WTC11 (cell line): ENCODE measurements around the gene SCUBE1. TPM values are rescaled to one million over a fixed set of nuclear protein-coding genes. Genes with fewer than 3 reads are reported as not detected.

Experiments used
- ATAC-seq: fragments of 200-7000 bp; cut with Tn5 transposase; 2 replicates; pipeline ENCODE4 v1.10.0; 2021; ENCODE audit warnings: mild to moderate bottlenecking, moderate library complexity
- CTCF ChIA-PET: fragments of 300-600 bp; sonication (Branson Sonifier 250); formaldehyde crosslinking; loops from one replicate; lab custom pipeline; 2021; ENCODE audit warnings: antibody characterized with exemption; lab: Charles Lee
- POLR2A ChIA-PET: fragments of 350-600 bp; sonication (Branson Sonifier 250); formaldehyde crosslinking; loops from one replicate; lab custom pipeline; 2021; ENCODE audit warnings: antibody characterized with exemption; lab: Charles Lee
- DNase-seq: peaks from one replicate; pipeline ENCODE4 v3.0.0; 2021; ENCODE audit warnings: low spot score
- H3K27ac Mint-ChIP-seq: 2 replicates; pipeline ENCODE4 v1.8.0; 2021; ENCODE audit warnings: mixed read lengths
- H3K27me3 Mint-ChIP-seq: 2 replicates; pipeline ENCODE4 v1.8.0; 2021; ENCODE audit warnings: low read depth, mild to moderate bottlenecking, moderate library complexity, mixed read lengths
- H3K36me3 Mint-ChIP-seq: 2 replicates; pipeline ENCODE4 v1.8.0; 2021; ENCODE audit warnings: mixed read lengths
- H3K4me1 Mint-ChIP-seq: 2 replicates; pipeline ENCODE4 v1.8.0; 2022; ENCODE audit warnings: mixed read lengths
- H3K4me3 Mint-ChIP-seq: 2 replicates; pipeline ENCODE4 v1.8.0; 2021; ENCODE audit warnings: mild to moderate bottlenecking, moderate library complexity, mixed read lengths
- H3K9me3 Mint-ChIP-seq: 2 replicates; pipeline ENCODE4 v1.8.0; 2021; ENCODE audit warnings: mixed read lengths
- ARID4B ChIP-seq: sonication (generic); formaldehyde crosslinking; IDR thresholded peaks from 2 replicates; pipeline ENCODE4 v1.8.0; 2023; ENCODE audit warnings: missing genetic modification reagents, mild to moderate bottlenecking, borderline replicate concordance
- CREM ChIP-seq: sonication (generic); formaldehyde crosslinking; IDR thresholded peaks from 2 replicates; pipeline ENCODE4 v1.8.1; 2022; ENCODE audit warnings: mild to moderate bottlenecking, missing genetic modification reagents, moderate library complexity
- FOXK1 ChIP-seq: sonication (generic); formaldehyde crosslinking; IDR thresholded peaks from 2 replicates; pipeline ENCODE4 v1.8.0; 2022; ENCODE audit warnings: mild to moderate bottlenecking, moderate library complexity, missing genetic modification reagents
- JAZF1 ChIP-seq: fragments of 250-450 bp; sonication (Bioruptor Pico); IDR thresholded peaks from 2 replicates; pipeline ENCODE4 v1.9.0; 2021; ENCODE audit warnings: moderate library complexity, mild to moderate bottlenecking, inconsistent platforms
- MLX ChIP-seq: sonication (generic); formaldehyde crosslinking; IDR thresholded peaks from 2 replicates; pipeline ENCODE4 v1.8.1; 2023; ENCODE audit warnings: mild to moderate bottlenecking, missing genetic modification reagents, moderate library complexity
- MYBL2 ChIP-seq: sonication (generic); formaldehyde crosslinking; IDR thresholded peaks from 2 replicates; pipeline ENCODE4 v1.8.1; 2023; ENCODE audit warnings: mild to moderate bottlenecking, moderate library complexity, missing genetic modification reagents
- PRRX2 ChIP-seq: fragments of 250-450 bp; sonication (Bioruptor Pico); IDR thresholded peaks from 2 replicates; pipeline ENCODE4 v1.8.0; 2021; ENCODE audit warnings: mild to moderate bottlenecking
- USF2 ChIP-seq: sonication (generic); formaldehyde crosslinking; IDR thresholded peaks from 2 replicates; pipeline ENCODE4 v1.8.1; 2023; ENCODE audit warnings: mild to moderate bottlenecking, missing genetic modification reagents, moderate library complexity
- ZNF532 ChIP-seq: fragments of 250-450 bp; sonication (Bioruptor Pico); IDR thresholded peaks from 2 replicates; pipeline ENCODE4 v1.9.0; 2021; ENCODE audit warnings: mild to moderate bottlenecking, borderline replicate concordance
- ZNF671 ChIP-seq: fragments of 250-450 bp; sonication (Bioruptor Pico); IDR thresholded peaks from 2 replicates; pipeline ENCODE4 v1.8.0; 2021; ENCODE audit warnings: mild to moderate bottlenecking
- total RNA-seq: library from RNA; stranded (reverse); gene quantifications from 3 replicates; pipeline ENCODE4 v1.2.3, GENCODE V29; 2021
- TF ChIP-seq, protein P1 (sequence below): sonication (generic); formaldehyde crosslinking; conservative IDR thresholded peaks from 2 replicates; pipeline ENCODE4 v1.8.1; 2022; ENCODE audit warnings: mild to moderate bottlenecking, missing genetic modification reagents
- TF ChIP-seq, protein P2 (sequence below): sonication (generic); formaldehyde crosslinking; IDR thresholded peaks from 2 replicates; pipeline ENCODE4 v1.8.0; 2022; ENCODE audit warnings: mild to moderate bottlenecking, missing genetic modification reagents
- TF ChIP-seq, protein P3 (sequence below): sonication (generic); formaldehyde crosslinking; IDR thresholded peaks from 2 replicates; pipeline ENCODE4 v1.8.0; 2023; ENCODE audit warnings: missing genetic modification reagents
- TF ChIP-seq, protein P4 (sequence below): sonication (generic); formaldehyde crosslinking; IDR thresholded peaks from 2 replicates; pipeline ENCODE4 v1.8.0; 2022; ENCODE audit warnings: mild to moderate bottlenecking, missing genetic modification reagents
- TF ChIP-seq, protein P5 (sequence below): fragments of 250-450 bp; sonication (Bioruptor Pico); IDR thresholded peaks from 2 replicates; pipeline ENCODE4 v1.9.0; 2021; ENCODE audit warnings: mild to moderate bottlenecking

The SCUBE1 gene
- total RNA-seq, 1 experiment from 2014 or later: 6.9 TPM

- CTCF ChIA-PET: interaction anchor here (1.6 kb wide), 1 partner anchor 47 kb away, joined by 5 read pairs; no protein-coding TSS in a partner anchor
- H3K27me3 Mint-ChIP-seq: no peaks in the 10 kb centered on the region
- ATAC-seq: no peak
- H3K4me3 Mint-ChIP-seq: no peak overlapping the region
- no peak for TF ChIP-seq MLX
- H3K4me1 Mint-ChIP-seq: peaks cover 18% of the 10 kb centered on the region
- POLR2A ChIA-PET: no interaction called here
- peaks cover 42% of the 10 kb centered on the region for H3K36me3 Mint-ChIP-seq
- no peaks in the 10 kb centered on the region for H3K9me3 Mint-ChIP-seq
- H3K27ac Mint-ChIP-seq: peak overlapping the region; percentile 86; the same call in 1 of the 2 replicates
- DNase-seq: no peak
Observed at GRCh38 chr22:43181321-43182076, 161.7 kb downstream of the SCUBE1 start.

DNA sequence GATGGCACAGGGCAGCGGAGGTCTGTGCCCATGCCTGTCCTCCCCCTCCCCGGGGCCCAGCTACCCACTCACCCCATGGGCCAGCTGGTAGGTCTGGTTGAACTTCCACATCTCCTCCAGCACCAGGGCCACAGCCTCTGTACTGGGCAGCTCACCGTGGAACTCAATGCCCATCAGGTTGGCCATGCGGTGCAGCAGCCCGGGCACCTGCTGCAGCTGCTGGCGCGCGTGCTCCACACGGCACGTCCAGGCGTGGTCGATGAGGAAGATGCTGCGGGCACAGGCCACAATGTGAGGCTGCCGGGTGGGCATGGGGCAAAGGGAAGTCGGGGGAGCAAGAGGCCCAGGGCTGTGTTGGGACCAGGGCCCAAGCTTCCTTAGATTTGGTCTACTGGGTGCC is 162.5 kb downstream of the SCUBE1 start:
- Mint-ChIP-seq H3K27me3 (no peaks in the 10 kb centered on the region), H3K9me3 (no peaks in the 10 kb centered on the region), H3K27ac (no peak overlapping the region), H3K36me3 (peaks cover 47% of the 10 kb centered on the region), H3K4me1 (peaks cover 17% of the 10 kb centered on the region)
- ChIA-PET CTCF (interaction anchor here (1.6 kb wide), 1 partner anchor 47 kb away, joined by 5 read pairs; no protein-coding TSS in a partner anchor), POLR2A (no interaction called here)
- no peak for ATAC-seq
- TF ChIP-seq FOXK1 (no peak), CREM (CRISPR knock-in tag) (no peak)
- TF ChIP-seq, protein P1, sequence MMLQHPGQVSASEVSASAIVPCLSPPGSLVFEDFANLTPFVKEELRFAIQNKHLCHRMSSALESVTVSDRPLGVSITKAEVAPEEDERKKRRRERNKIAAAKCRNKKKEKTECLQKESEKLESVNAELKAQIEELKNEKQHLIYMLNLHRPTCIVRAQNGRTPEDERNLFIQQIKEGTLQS (CRISPR knock-in tag): no peak
- TF ChIP-seq, all 79 proteins: peak for 0
- DNase-seq: no peak
- no peak overlapping the region for H3K4me3 Mint-ChIP-seq

GRCh38 chr22:43179911-43180195 is 163.3 kb downstream of the SCUBE1 start:
- H3K9me3 Mint-ChIP-seq: no peaks in the 10 kb centered on the region
- ATAC-seq (no peak), DNase-seq (no peak)
- no peak overlapping the region for H3K27ac Mint-ChIP-seq
- CTCF ChIA-PET: no interaction called here
- peaks cover 10% of the 10 kb centered on the region for H3K4me1 Mint-ChIP-seq
- peaks cover 47% of the 10 kb centered on the region for H3K36me3 Mint-ChIP-seq
- no peak overlapping the region for H3K4me3 Mint-ChIP-seq
- POLR2A ChIA-PET: no interaction called here
- H3K27me3 Mint-ChIP-seq: no peaks in the 10 kb centered on the region
- TF ChIP-seq, protein P2, sequence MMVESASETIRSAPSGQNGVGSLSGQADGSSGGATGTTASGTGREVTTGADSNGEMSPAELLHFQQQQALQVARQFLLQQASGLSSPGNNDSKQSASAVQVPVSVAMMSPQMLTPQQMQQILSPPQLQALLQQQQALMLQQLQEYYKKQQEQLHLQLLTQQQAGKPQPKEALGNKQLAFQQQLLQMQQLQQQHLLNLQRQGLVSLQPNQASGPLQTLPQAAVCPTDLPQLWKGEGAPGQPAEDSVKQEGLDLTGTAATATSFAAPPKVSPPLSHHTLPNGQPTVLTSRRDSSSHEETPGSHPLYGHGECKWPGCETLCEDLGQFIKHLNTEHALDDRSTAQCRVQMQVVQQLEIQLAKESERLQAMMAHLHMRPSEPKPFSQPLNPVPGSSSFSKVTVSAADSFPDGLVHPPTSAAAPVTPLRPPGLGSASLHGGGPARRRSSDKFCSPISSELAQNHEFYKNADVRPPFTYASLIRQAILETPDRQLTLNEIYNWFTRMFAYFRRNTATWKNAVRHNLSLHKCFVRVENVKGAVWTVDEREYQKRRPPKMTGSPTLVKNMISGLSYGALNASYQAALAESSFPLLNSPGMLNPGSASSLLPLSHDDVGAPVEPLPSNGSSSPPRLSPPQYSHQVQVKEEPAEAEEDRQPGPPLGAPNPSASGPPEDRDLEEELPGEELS (CRISPR knock-in tag): no peak
- TF ChIP-seq, protein P3, sequence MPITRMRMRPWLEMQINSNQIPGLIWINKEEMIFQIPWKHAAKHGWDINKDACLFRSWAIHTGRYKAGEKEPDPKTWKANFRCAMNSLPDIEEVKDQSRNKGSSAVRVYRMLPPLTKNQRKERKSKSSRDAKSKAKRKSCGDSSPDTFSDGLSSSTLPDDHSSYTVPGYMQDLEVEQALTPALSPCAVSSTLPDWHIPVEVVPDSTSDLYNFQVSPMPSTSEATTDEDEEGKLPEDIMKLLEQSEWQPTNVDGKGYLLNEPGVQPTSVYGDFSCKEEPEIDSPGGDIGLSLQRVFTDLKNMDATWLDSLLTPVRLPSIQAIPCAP (CRISPR knock-in tag): no peak
- TF ChIP-seq, protein P1 (CRISPR knock-in tag): no peak
- TF ChIP-seq ZNF671 (CRISPR knock-in tag): no peak
- no peak for TF ChIP-seq ARID4B (CRISPR knock-in tag)
- TF ChIP-seq, protein P4, sequence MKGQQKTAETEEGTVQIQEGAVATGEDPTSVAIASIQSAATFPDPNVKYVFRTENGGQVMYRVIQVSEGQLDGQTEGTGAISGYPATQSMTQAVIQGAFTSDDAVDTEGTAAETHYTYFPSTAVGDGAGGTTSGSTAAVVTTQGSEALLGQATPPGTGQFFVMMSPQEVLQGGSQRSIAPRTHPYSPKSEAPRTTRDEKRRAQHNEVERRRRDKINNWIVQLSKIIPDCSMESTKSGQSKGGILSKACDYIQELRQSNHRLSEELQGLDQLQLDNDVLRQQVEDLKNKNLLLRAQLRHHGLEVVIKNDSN (CRISPR knock-in tag): no peak
- TF ChIP-seq MYBL2 (CRISPR knock-in tag): no peak
- no peak for TF ChIP-seq JAZF1
- TF ChIP-seq, protein P5, sequence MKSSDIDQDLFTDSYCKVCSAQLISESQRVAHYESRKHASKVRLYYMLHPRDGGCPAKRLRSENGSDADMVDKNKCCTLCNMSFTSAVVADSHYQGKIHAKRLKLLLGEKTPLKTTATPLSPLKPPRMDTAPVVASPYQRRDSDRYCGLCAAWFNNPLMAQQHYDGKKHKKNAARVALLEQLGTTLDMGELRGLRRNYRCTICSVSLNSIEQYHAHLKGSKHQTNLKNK (CRISPR knock-in tag): no peak
- TF ChIP-seq USF2 (CRISPR knock-in tag): no peak
- TF ChIP-seq ZNF532 (CRISPR knock-in tag): no peak
- no peak for TF ChIP-seq PRRX2
